HG02588 (cell line): Measurements from ENCODE around the gene ERMAP.

Source experiments
- ATAC-seq: cut with Tn5 transposase; IDR thresholded peaks from one replicate; pipeline ENCODE4 v1.9.1; 2021; ENCODE audit warnings: mild to moderate bottlenecking, moderate library complexity; ENCODE audit not compliant: unreplicated experiment

The ERMAP gene, protein sequence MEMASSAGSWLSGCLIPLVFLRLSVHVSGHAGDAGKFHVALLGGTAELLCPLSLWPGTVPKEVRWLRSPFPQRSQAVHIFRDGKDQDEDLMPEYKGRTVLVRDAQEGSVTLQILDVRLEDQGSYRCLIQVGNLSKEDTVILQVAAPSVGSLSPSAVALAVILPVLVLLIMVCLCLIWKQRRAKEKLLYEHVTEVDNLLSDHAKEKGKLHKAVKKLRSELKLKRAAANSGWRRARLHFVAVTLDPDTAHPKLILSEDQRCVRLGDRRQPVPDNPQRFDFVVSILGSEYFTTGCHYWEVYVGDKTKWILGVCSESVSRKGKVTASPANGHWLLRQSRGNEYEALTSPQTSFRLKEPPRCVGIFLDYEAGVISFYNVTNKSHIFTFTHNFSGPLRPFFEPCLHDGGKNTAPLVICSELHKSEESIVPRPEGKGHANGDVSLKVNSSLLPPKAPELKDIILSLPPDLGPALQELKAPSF

DNA sequence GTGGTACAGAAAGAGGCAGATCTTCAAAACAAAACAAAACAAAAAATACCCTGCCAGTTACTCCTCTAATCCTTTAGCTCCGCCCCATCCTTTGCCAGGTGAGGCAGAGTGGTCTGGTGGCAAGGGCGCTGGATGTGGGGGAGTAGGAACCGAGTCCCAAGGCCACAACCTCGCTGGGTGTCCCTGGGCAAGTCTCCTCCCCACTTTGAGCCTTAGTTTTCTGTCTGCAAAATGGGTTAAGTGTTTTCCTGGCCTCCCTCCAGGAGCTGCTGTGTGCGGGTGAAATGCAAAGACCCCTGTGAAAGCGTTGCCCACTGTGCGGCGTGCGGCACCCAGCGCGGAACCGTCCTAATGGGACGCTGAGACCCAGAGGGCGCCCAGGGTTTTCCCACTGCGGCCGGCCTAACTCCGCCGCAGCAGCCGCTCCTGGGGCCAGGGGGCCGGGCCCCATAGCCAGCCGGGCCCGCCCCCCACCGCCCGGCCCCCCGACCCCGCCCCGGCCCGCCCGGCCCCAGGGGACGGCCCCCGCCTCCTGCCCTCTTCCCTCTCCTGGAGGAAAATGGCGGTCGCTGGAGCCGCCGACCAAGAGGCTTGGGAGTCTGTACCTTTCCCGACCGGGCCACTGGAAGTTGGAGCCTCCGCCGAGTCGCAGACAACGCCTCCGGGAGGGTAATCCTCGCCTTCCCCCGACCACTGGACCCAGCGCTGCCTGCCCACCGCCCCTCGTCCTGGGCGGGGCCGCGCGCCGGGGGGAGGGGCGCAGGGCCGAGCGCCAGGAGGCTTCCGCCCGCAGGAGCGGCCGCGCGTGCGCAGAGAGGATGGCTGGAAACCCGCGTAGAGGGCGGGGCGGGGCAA is at the start of gene ERMAP, which contains the start of gene SVBP:
Gene ERMAP (plus strand): TSS at position 538 of the 855 bp plus-strand sequence. CDS start 13,327 bp downstream, outside the sequence.
Gene SVBP (minus strand): TSS at position 813 of the 855 bp plus-strand sequence. CDS start 853 bp downstream, outside the sequence.
- ATAC-seq = peak; percentile 83

DNA sequence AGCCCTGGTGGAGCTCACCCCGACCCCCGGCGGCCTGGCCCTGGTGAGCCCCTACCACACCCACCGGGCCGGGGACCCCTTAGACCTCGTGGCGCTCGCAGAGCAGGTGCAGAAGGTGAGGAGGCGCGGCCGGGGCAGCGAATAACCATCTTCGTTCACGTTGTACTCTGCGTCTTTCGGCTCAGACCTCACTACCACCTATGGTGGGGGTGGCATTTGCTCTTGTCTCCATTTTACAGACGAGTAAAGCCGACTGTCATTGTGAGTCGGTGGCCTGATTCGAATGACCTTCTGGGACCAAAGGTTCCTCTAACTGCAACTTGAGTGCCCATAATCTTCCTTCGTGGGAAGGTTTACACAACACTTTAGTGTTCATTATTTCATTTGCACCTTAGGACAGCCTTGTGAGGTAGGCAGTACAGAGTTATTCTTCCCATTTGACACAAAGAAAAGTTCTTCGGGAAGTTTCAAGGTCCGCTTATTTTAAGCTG is 49.4 kb upstream of the ERMAP start:
- peak; percentile 19 for ATAC-seq

DNA sequence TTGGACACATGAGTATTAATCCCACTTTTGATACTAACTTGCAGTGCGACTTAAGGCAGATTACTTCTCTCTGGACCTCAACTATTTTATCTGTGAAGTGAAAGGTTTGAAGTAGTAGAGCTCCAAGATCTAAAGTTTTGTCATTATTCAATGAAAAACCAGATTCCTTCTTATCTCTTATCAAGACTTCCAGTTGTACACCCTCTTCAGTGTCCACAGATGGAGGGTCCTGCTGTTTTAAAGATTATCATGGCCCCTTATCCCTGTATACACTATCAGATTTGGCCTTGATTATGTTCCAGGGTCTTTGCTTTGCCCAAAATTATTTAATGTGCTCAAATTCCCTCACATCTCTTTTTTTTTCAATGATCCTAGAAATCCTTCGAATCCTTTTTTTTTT is 48.8 kb upstream of the ERMAP start:
- ATAC-seq = no peak

DNA sequence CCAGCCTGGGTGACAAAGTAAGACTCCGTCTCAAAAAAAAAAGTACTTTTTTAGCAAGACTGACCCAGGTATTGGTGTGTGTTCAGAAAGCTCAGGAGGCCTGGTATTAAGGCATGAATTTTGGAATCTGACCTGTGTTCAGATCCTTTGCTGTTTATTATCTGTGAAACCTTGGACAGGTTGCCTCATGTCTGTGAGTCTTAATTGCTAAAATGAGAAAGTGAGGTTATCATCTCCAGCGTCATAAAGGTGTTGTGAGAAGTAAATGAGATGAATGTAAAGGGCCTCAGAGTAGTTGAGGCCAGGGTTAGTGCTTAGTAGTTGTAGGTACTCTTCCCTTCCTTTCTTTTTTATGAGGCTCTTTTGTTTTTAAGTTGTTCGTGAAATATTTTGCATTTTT is 47.1 kb upstream of the ERMAP start:
- no peak for ATAC-seq

DNA sequence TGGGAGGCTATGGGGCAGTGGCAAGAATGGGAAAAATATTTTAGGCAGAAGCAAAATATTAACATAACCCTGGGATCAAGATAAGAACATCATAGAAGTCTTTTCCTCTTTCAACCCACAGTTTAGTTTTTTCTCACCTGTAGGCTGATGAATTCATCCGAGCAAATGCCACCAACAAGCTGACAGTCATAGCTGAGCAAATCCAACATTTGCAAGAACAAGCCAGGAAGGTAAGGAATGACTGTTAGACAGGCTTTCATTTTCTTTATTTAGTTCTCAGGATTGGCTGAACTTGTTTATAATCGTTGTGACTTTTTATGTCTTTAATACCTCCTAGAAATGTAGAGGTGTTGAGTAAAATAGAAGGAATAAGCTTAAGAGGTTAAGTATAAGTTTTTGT is 43.5 kb upstream of the ERMAP start:
- ATAC-seq = no peak

DNA sequence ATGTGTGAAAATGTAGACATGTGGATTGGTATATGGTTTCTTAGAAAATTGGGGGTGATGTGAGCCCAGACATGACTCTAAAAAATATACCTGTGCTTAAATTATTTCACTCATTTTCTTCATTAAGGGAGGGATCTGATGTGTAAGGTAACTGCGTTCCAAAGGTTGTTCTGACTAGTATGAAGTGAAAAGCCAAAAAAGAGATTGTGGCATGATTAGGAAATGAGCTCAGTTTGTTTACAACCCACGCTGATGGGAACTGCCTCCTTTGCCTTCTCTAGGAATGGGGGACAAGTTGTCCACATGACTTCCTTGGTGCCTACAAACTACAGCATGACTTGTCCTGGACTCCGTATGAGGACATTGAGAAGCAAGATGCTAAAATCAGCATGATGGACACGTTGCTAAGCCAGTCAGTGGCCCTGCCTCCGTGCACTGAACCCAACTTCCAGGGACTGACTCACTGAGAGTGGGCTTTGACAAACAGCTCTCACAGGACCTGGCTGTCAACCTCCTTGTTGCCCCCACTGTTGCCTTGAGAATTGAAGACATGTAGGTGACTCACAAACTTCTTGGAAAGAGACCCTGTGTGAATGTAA is 41.9 kb upstream of the ERMAP start:
- ATAC-seq = no peak

DNA sequence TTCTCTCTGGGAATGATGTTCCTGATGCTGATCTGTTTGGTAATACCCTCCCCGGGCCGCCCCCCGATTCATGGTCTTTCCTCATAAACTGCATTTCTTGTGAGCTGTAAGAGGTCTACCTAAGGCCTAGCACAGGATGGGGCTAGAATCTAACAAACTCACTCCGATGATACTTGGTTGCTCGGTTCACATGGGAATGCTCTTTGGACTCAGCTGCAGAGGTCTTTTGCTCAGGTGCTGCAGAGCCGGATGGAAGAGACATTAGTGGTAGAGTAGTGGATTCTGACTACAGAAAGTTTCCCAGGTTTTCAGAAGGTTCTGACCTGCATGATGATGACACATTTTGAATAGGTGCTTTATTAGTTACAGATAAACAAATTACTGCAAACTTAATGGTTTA is 40.4 kb upstream of the ERMAP start:
- no peak for ATAC-seq

DNA sequence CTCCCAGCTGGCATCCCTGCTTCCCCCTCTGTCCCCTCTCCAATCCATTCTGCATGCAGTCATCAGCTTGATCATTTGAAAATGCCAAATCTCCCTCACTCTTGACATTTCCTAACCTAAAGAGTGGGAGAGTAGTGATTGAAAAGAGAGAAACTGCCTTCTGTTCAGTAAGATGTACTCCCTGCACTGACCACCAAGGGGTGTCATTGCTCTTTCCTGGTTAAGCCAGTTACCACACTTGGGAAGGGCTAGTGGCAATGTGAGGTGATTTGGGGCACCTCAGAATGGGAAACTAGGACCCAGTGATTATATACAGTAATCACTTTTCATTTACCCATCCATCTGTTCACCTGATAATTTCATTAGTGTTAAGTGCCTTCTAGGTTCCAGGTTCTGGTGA is 39.1 kb upstream of the ERMAP start:
- no peak for ATAC-seq

DNA sequence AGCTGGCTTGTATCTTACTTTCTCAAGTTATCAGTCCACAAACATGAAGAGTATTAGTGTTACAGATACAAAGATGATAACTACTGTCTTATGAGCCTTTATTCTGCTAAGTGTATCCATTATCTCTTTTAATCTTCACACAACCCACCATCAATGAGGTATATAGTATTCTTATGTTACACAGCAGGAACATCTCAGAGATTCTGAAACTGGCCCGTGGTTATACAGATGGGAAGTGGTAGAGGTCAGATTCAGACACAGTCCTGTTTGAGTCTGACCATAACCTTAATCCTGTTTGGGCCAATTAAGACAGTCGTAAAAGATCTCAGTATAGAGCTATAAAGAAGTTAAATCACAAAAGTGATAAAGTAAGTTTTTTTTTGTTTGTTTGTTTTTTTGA is 37.2 kb upstream of the ERMAP start:
- no peak for ATAC-seq

DNA sequence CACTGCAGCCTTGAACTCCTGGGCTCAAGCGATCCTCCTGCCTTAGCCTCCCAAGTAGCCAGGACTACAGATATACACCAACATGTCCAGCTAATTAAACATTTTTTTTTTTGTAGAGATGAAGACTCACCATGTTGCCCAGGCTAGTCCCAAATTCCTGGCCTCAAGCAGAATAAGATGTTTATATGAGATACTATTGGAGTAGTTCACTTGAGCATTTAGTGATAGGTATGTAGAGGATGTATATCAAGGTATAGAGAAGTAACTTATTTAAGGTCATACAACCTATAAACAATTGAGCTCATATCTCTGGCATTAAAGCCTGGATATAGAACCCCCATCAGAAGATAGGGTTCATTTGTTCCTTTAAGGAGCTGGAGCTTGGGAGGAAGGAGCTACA is 36.7 kb upstream of the ERMAP start:
- ATAC-seq = no peak

DNA sequence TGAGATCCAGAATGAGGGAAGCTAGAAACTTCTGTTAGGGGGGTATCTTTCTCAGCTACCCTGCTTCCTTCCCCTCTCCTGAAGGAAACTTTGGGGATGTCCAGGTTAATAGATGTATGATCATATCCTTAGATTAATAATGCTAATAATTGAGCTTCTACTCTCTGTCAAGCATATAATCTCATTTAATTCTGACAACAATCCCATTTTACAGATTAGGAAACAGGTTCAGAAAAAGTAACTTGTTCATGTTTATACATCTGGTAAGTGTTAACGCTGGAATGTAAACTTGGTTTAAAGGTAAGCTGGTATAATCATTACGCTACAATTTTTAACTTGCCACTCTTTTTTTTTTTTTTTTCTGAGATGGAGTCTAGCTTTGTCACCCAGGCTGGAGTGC is 33.8 kb upstream of the ERMAP start:
- no peak for ATAC-seq

DNA sequence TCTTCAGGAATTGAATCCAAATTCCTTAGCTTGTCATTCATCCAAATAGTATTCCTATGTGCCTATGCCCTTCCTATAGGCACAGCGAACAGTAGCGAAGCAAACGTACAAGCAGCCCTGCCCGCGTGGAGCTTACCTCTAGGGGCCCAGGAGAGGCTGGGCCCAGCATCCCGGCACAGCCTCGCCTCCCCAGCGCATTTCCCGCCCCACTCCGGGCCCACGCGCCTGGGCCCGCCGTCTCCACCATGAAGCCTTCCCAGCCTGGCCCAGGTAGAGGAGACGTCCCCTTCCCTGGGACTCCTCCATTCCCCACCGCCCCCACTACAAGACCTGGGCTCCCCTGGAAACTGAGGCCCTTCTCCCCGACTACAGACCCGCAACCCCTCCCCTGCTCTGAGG is 32.4 kb upstream of the ERMAP start:
- no peak for ATAC-seq

DNA sequence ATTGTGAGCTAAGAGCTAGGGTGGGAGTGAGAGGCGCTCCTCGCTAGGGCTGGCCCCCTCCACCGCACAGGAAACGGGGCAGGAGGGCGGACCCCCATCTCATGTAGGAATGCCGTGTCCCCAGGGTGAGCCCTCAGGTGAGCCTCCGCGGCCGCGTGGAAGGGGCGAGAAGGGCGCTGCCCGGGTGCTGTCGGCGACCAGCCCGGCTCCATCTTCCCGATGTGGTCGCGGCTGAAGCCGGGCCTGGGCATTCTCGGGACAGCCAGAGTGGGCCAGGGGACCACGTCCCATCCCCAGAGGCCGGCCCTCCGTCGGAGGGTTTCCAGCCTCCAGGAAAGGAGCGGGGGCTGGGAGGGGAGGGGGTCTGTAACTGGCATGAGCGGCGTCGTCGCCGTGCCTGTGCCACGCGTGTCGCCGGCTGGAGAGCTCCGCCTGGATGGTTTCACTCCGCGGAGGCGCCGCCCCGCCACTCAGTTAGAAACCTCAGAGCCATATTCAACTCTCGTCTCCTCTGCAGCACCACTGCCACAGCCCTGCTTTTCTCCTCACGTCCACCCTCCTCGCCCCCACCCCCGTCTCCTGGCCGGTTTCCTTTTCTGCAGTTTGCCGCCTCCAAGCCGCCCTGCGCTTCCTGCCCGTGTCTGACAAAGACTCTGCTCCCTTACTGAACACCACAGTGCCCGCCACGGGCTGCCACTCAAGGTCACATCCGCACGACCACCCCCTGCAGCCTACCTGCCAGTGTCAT is 31.8 kb upstream of the ERMAP start, which contains the start of gene TMEM269:
Gene TMEM269 (plus strand): TSS at position 46 of the 748 bp plus-strand sequence. CDS start 4,903 bp downstream, outside the sequence.
- ATAC-seq = no peak

DNA sequence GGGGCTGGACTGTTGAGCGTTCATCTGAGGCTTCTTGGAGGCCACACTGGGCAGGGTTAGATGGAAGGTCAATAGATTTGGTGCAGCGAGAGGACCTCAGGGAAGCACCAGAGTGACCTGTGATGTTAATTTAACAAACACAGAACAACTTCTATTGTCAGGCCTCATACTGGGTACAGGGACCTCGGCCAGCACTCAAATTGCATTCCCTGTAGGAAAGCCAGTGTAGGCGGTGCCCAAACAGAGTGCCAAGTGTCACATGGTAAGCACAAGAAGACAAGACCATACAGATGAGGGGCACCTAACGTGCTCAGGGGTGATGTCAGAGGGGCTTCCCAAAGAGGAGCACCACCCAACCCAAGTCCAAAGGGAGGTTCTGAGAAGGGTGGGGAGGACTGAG is 30.8 kb upstream of the ERMAP start:
- ATAC-seq = no peak

DNA sequence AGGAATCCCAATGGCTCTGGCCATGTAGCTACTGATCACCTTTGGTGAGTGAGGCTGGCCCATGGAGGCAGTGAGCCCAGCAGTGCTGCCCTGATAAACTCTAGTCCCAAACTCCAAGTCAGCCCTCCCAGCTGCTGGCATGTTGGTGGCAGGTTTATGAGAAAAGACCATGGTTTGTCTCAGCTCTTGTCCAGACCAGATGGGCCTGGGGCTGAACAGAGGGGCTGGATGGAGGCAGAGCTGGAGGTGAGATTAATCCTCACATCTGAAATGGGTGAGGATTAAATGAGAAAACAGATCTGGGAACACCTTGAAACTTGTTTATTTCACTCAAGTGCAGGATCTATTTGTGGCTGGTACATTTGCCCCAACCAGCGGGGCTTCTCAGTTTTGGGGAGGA is 28.9 kb upstream of the ERMAP start:
- ATAC-seq = no peak

DNA sequence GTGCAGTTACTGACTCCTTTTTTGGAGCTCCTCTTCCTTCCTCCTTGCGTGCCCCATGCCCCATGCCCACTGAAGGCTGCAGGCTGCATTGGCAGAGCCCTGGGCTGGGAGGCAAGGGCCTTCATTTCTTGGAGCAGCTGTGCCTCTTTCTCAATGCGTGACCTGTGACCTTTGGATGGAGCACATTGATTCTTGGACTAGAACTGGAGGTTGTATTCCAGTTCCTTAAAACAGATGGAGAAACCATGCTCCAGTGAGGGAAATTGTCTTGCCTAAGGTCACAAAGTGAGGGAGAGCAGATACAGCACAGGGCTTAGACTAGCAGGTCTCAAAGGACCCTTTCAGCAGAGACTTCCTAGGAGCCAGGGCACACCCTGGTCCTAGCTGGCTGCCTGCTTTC is 23.1 kb upstream of the ERMAP start:
- no peak for ATAC-seq

DNA sequence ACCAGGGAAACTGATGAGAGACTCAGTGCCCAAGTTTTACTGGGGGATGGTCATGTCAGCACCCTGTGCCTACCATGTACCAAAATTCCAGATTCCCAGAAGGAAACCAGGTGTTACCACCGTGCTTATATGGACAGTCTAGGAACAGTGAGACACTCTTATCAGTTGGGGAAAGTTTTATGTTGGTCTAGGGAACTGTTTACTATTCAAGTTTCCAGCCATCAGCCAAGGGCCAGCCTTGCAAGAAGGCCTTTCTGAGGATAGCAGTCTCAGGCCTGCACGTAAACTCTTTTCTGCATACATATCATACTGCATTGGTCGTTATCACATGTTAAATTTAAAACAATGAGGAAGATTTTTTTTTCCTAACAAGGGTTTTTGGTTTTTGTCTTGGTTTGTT is 19.5 kb upstream of the ERMAP start:
- no peak for ATAC-seq

DNA sequence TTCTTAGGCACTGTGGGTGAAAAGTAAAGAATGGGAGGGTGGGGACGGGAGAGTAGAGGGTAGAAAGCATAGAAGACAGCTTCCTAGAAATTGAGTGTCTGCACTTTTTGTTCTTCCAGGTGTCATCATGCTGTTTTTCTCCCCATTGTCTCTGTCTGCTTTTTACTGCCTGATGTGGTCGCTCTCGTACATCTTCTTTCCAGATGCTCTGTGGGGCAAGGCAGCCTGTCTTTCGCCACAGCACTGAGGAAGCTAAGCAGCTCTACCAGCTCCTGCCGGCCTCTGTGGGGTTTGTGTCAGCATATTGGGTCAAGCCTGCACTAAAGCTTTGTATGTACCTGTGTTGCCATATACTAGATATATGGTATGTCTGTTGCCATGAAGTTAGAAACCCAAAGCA is 18.9 kb upstream of the ERMAP start:
- ATAC-seq = no peak

DNA sequence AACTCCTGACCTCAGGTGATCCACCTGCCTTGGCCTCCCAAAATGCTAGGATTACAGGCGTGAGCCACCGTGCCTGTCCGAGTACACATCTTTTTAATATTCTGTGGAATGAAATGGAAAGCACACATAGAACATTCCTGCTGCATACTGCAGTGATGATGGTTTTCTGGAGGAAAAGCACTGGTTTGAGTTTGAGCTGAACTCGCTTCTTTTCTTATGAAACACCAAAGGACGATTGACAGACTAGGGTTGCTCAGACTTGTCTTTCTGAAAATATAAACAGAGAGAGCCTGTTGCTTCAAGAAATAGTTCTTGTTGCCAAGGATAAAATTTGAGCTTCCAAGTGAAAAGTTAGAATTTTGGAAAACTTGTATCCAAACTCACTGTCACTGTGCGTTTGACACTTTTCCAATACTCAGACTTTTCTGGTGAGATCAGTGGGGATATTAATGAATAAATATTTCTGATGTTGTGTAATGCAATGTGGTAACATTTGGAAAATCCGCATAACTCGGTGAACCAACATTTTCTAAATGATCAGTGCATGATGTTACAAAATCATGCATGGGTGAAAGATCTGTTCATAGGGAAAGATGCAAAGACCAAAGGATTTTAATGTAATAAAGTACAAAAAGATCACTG is 15.0 kb upstream of the ERMAP start:
- no peak for ATAC-seq

DNA sequence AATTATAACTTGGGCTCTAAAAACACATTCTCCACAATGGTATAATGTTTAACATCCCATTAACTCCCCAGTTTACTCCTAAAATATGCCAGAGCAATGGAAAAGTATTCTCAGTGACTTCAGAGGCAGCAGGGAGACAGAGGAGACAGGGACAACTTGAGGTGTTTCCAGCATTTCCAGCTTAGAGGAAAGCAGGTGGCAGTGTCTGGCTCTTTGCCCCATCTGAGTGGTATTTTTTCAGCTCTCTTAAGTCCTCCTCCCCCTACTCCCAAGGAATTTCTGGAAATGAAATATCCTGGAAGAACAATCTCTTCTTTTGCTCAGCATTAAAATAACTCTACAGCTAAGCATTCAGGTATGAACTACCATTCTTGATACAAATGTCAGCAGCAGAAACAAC is 10.8 kb upstream of the ERMAP start:
- ATAC-seq = no peak
